GM10248 (cell line): ENCODE measurements around the gene SOWAHB.
"Not testable (repeated sequence)": the region's sequence is repeated elsewhere in the genome, so short reads cannot be mapped to it uniquely, and the experiment has no call there.

ENCODE experiments used
- CTCF ChIA-PET: fragments of 300-600 bp; sonication (Branson Sonifier 250); formaldehyde crosslinking; extraction: SDS; loops from one replicate; lab custom pipeline; 2021; ENCODE audit warnings: antibody characterized with exemption; lab: Yijun Ruan, JAX
- POLR2A ChIA-PET: fragments of 350-650 bp; sonication (Branson Sonifier 250); formaldehyde crosslinking; extraction: SDS; loops from one replicate; lab custom pipeline; 2020; ENCODE audit warnings: antibody characterized with exemption; lab: Yijun Ruan, JAX
- DNase-seq: peaks from one replicate; pipeline ENCODE4 v3.0.0; 2012; ENCODE audit errors: extremely low spot score
- CTCF ChIP-seq: IDR thresholded peaks from 2 replicates; pipeline ENCODE4 v1.5.1; 2012; ENCODE audit warnings: mild to moderate bottlenecking, low read depth; ENCODE audit errors: extremely low read depth, missing control alignments, control extremely low read depth

Gene SOWAHB

GRCh38 chr4:76879731-76880364 is 18.1 kb downstream of the SOWAHB start:
- CTCF ChIA-PET: interaction anchor here (1.2 kb wide), 1 partner anchor 8 kb away, joined by 5 read pairs; no protein-coding TSS in a partner anchor
- POLR2A ChIA-PET: no interaction called here
- TF ChIP-seq CTCF: no peak
- DNase-seq: no peak

- DNase-seq, CTCF ChIA-PET, POLR2A ChIA-PET: not testable (repeated sequence)
These were observed 19.2 kb downstream of the SOWAHB start for GRCh38 chr4:76878641-76879165.

GRCh38 chr4:76874176-76874575 is 23.8 kb downstream of the SOWAHB start:
- no peak for TF ChIP-seq CTCF
- ChIA-PET CTCF (interaction anchor here (1.0 to 1.6 kb wide), 7 partner anchors 10 to 44 kb away, joined by 3 to 5 read pairs (median 3); no protein-coding TSS in a partner anchor), POLR2A (interaction anchor here (0.7 kb wide), 1 partner anchor 41 kb away, joined by 3 read pairs; no protein-coding TSS in a partner anchor)
- DNase-seq: no peak

DNA sequence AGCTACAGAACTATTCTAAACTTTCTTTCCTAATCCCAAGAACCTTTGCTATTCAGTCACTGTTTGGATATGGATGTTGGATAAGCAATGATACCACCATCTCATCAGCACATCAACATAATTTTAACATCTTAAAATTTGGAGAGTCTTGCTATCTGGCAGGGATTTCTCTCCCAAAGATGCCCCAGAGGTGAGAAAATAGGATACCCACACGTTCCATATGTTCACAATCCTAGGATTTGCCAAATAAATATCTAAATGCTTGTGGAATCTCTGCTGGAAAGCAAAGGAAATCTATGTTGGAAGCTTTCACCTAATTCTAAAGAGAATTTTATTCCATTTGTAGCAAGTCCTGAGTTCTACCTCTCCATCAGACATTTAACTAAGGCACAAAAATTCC is 24.4 kb downstream of the SOWAHB start:
- POLR2A ChIA-PET: no interaction called here
- CTCF ChIA-PET: interaction anchor here (1.4 to 1.6 kb wide), 4 partner anchors 10 to 37 kb away, joined by 3 to 4 read pairs (median 4); no protein-coding TSS in a partner anchor

DNA sequence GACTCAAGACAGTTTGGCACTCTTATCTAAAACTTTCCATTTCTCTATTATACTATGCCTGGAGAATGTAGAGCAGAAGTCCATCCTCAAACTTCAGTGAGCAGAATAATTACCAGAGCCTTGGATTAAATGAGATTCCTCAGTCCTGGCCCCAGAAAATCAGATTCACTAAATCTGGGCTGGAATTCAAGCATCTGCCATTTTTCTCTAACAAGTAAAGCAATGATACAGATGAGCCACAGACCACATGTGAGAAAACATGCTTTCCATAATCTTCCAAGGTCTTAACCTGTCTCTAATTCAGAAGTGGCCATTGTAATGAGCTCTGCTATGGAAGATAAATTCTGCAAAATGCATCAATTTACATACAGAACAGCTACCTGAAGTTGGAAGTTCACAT is 25.4 kb downstream of the SOWAHB start:
- ChIA-PET CTCF (interaction anchor here (1.6 kb wide), 1 partner anchor 17 kb away, joined by 4 read pairs; no protein-coding TSS in a partner anchor), POLR2A (no interaction called here)
- no peak for TF ChIP-seq CTCF
- DNase-seq: no peak

More for the DNA sequence above, 24.4 kb downstream of the SOWAHB start:
- no peak for TF ChIP-seq CTCF
- DNase-seq: no peak

GRCh38 chr4:76868780-76869179 is 29.2 kb downstream of the SOWAHB start:
- DNase-seq, POLR2A ChIA-PET: not testable (repeated sequence)
- CTCF ChIA-PET: interaction anchor here (1.7 kb wide), 1 partner anchor 14 kb away, joined by 4 read pairs; no protein-coding TSS in a partner anchor

DNA sequence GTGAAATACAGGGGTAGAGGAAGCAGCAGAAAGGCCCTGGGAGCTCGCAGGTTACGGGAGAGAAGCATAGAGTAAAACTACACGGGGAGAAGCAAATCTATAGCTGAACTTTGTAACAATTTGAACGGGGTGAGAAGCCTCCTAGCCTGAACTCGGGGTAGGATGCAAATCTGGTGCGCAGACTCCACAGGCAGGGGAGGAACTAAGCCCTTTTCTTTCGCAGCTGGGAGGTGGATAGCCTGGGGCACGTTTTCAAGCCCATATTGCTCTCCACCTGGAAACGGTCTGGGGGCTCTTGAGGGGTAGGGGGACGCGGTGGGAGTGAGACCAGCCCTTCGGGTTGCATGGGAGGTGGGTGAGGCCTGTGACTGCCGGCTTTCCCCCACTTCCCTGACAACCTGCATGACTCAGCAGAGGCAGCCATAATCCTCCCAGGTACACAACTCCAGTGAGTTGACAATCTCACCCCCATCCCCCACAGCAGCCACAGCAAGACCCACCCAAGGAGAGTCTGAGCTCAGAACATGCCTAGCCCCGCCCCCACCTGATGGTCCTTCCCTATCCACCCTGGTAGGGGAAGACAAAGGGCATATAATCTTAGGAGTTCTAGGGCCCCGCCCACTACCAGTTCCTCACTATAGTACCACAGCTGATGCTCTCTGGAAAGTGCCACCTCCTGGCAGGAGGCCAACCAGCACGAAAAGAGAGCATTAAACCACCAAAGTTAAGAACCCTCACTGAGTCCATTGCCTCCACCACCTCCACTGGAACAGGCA is 29.9 kb downstream of the SOWAHB start:
- DNase-seq: no peak
- POLR2A ChIA-PET: no interaction called here
- TF ChIP-seq CTCF: no peak
- CTCF ChIA-PET: interaction anchor here (1.3 kb wide), 1 partner anchor 13 kb away, joined by 6 read pairs; no protein-coding TSS in a partner anchor
